Stimulated activated CD4-positive, alpha-beta T cell treated with anti-CD3 and anti-CD28 coated beads, TNF-alpha, amount 100 ng/mL, for 1 hour (primary cell): ENCODE data around the gene FARSB.

Experiments used
- DNase-seq, 3 donors: peaks; one replicate each; pipeline ENCODE4 v3.0.0-alpha.2; 2020; ENCODE audit warnings: low read depth in 3 of 3, low spot score in 1 of 3

FARSB gene

GRCh38 chr2:222668494-222669154, 12.7 kb upstream of the FARSB start:
- no peak for DNase-seq

- no peak for DNase-seq
Observed at GRCh38 chr2:222663479-222663878, 7.6 kb upstream of the FARSB start.

- no peak for DNase-seq
Observed at GRCh38 chr2:222656526-222657446, 894 bp upstream of the FARSB start.

GRCh38 chr2:222653280-222653679, 2.6 kb downstream of the FARSB start:
- no peak for DNase-seq

GRCh38 chr2:222652491-222653255, 3.2 kb downstream of the FARSB start:
- no peak for DNase-seq

- DNase-seq, result no peak
Observed at GRCh38 chr2:222651718-222652418, 4.0 kb downstream of the FARSB start.

GRCh38 chr2:222649801-222650200, 6.1 kb downstream of the FARSB start:
- no peak for DNase-seq

GRCh38 chr2:222646008-222646407, 9.9 kb downstream of the FARSB start:
- no peak for DNase-seq

GRCh38 chr2:222643134-222643533, 12.8 kb downstream of the FARSB start:
- DNase-seq, result no peak

GRCh38 chr2:222641336-222641735, 14.6 kb downstream of the FARSB start:
- DNase-seq, result no peak

- no peak for DNase-seq
Observed at GRCh38 chr2:222637067-222637466, 18.8 kb downstream of the FARSB start.

- DNase-seq, result no peak
Observed at GRCh38 chr2:222635295-222635694, 20.6 kb downstream of the FARSB start.

- no peak for DNase-seq
Observed at GRCh38 chr2:222627764-222628163, 28.1 kb downstream of the FARSB start.

- no peak for DNase-seq
Observed at GRCh38 chr2:222623756-222624309, 32.1 kb downstream of the FARSB start.

- DNase-seq, result no peak
Observed at GRCh38 chr2:222622910-222623309, 33.0 kb downstream of the FARSB start.

- DNase-seq, result no peak
Observed at GRCh38 chr2:222621893-222622292, 34.0 kb downstream of the FARSB start.

GRCh38 chr2:222615320-222615719, 40.6 kb downstream of the FARSB start:
- DNase-seq, result no peak

- DNase-seq, result no peak
Observed at GRCh38 chr2:222613715-222614331, 42.1 kb downstream of the FARSB start.

GRCh38 chr2:222611684-222612083, 44.2 kb downstream of the FARSB start:
- DNase-seq, result no peak

GRCh38 chr2:222610746-222611145, 45.1 kb downstream of the FARSB start:
- no peak for DNase-seq
